ENCODE data around the gene POLR2L. TPM values are rescaled to one million over a fixed set of nuclear protein-coding genes. Genes with fewer than 3 reads are reported as not detected.

POLR2L gene
- 154 and 265 TPM in 2 replicates for total RNA-seq

GRCh38 chr11:842370-843002, at the start of gene POLR2L, which contains the start of gene TSPAN4:
TSS of gene POLR2L (minus strand) at chr11:842529. CDS start at chr11:842508, 21 bp downstream.
TSS of gene TSPAN4 (plus strand) at chr11:842852. CDS start at chr11:850305, 7,453 bp downstream.

GRCh38 chr11:832529-833113, 9.7 kb downstream of the POLR2L start, which contains the start of gene CD151:
TSS of gene CD151 (plus strand) at chr11:832952. CDS start at chr11:836070, 3,118 bp downstream.

DNA sequence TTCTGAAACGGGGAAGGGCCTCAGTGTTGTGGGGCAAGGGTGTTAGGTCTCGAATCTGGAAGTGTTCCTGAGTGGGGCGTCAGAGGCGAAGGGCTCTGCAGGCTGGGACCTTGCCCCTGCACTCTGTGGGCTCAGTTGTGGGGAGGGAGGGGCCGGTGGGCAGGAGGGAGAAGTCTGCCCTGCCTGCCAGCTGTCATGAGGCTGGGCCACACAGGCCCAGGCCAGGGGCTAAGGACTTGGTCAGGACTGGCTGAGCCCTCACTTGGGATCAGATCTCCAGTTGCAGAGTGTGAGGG, 14.5 kb downstream of the POLR2L start, which contains the start of gene CRACR2B:
CRACR2B (plus strand) TSS at position 23 of the 296 bp plus-strand sequence. CDS start 689 bp downstream, outside the sequence.

GRCh38 chr11:818396-819128, 23.8 kb downstream of the POLR2L start, which contains the start of gene PNPLA2:
TSS of gene PNPLA2 (plus strand) at chr11:818914. CDS start at chr11:819719, 805 bp downstream.

GRCh38 chr11:809287-810039, 32.9 kb downstream of the POLR2L start, which contains the start of gene RPLP2:
TSS of gene RPLP2 (plus strand) at chr11:809967. CDS start at chr11:810235, 268 bp downstream.

DNA sequence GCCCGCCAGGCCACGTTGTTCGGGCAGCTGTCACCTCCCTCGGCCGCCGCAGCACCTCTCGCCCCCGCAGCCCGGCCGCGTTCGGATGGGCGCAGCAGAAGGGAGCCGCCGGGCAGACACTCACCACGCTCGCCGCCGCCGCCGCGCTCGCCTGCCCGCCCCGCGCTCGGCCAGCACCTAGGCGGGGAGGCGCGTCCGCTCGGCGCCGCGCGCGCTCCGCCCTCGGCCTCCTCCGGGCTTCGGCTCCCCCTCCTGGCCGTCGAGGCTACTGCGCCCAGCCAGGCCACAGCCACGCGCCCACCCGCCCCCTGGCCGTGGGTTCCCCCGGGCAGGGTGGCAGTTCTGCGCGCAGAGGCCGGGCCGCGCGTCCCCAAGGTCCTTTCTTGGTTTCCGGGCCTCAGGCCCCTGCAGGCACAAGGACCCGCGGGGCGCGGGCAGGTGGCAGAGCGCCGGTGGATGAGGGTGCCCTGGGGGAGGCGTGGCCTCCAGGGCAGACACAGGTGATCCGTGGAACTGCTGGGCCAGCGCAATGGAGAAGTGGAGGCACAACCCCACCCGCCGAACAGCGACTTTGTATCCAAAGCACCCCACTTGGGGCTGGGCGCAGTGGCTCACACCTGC, 44.1 kb downstream of the POLR2L start, which contains the start of gene SLC25A22:
SLC25A22 (minus strand) TSS at position 189 of the 621 bp plus-strand sequence. CDS start 3,275 bp downstream, outside the sequence.

DNA sequence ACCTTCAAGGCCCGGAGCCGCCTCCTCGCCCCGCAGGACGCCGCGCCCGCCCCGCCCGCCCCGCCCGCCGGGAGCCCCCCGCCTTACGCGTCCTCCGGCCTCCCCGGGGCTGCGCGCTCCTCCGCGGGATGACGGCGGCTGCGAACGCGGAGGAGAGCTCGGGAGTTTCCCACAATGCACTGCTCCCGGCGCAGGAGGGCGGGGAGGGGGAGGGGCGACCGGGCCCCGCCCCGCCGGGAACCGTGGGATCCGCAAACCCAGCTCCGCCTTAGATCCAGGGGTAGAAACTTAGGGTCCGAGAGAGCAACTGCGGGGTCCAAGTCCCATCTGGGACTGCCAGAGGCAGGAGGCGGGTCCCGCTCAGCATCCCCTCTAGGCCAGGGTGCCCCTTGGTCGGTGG, 52.4 kb downstream of the POLR2L start, which contains the start of gene CEND1:
CEND1 (minus strand) TSS at position 148 of the 400 bp plus-strand sequence. CDS start 1,514 bp downstream, outside the sequence.

Other genes with a start within 250 kb of the POLR2L start
- 13.1 and 17.6 TPM in 2 replicates for gene IRF7, start 226.6 kb downstream of the POLR2L start, total RNA-seq
- gene CDHR5, start 217.6 kb downstream of the POLR2L start, total RNA-seq: not detected in 2 replicates
- not detected in 2 replicates for gene SCT, start 215.3 kb downstream of the POLR2L start, total RNA-seq
- gene DRD4, start 205.3 kb downstream of the POLR2L start, total RNA-seq: not detected in 2 replicates
- 26.9 and 27.6 TPM in 2 replicates for gene DEAF1, start 147.3 kb downstream of the POLR2L start, total RNA-seq
- gene TMEM80, start 146.7 kb downstream of the POLR2L start, total RNA-seq: 6.5 and 6.9 TPM in 2 replicates
- gene EPS8L2, start 136.3 kb downstream of the POLR2L start, total RNA-seq: 3.4 and 5.0 TPM in 2 replicates
- 112 and 136 TPM in 2 replicates for gene TALDO1, start 95.1 kb downstream of the POLR2L start, total RNA-seq
- 20.7 and 24.2 TPM in 2 replicates for gene GATD1, start 65.0 kb downstream of the POLR2L start, total RNA-seq
- gene CEND1, start 52.4 kb downstream of the POLR2L start, total RNA-seq: not detected in 2 replicates
- 6.3 and 11.2 TPM in 2 replicates for gene SLC25A22, start 44.2 kb downstream of the POLR2L start, total RNA-seq
- 5.7 and 9.0 TPM in 2 replicates for gene PIDD1, start 37.3 kb downstream of the POLR2L start, total RNA-seq
- 246 and 250 TPM in 2 replicates for gene RPLP2, start 32.6 kb downstream of the POLR2L start, total RNA-seq
- gene PNPLA2, start 23.6 kb downstream of the POLR2L start, total RNA-seq: 19.8 and 44.4 TPM in 2 replicates
- gene CRACR2B, start 14.6 kb downstream of the POLR2L start, total RNA-seq: 11.1 and 12.3 TPM in 2 replicates
- gene CD151, start 9.6 kb downstream of the POLR2L start, total RNA-seq: 375 and 945 TPM in 2 replicates
- 131 and 142 TPM in 2 replicates for gene TSPAN4, start 323 bp upstream of the POLR2L start, total RNA-seq
- 26.4 and 52.3 TPM in 2 replicates for gene CHID1, start 68.3 kb upstream of the POLR2L start, total RNA-seq
- 27.5 and 46.4 TPM in 2 replicates for gene AP2A2, start 83.3 kb upstream of the POLR2L start, total RNA-seq
- not detected in 2 replicates for gene MUC6, start 194.2 kb upstream of the POLR2L start, total RNA-seq
- not detected in 2 replicates for gene MUC2, start 232.3 kb upstream of the POLR2L start, total RNA-seq